Pancreas (tissue), 10 donors: Measurements from ENCODE around the gene DCUN1D5. TPM values are rescaled to one million over a fixed set of nuclear protein-coding genes. Genes with fewer than 3 reads are reported as not detected.

Experiments
- ATAC-seq, 4 donors: fragments of 200-7000 bp; cut with Tn5 transposase; one replicate each; pipeline versions ENCODE4 v1.8.0 to v1.9.1; 2020; ENCODE audit warnings: mild to moderate bottlenecking in 4 of 4, moderate library complexity in 4 of 4
- DNase-seq, 6 donors: peaks; one replicate each; pipeline ENCODE4 v3.0.0-alpha.2; 2020
- FAIRE-seq: peaks from 2 replicates; lab custom pipeline; 2012; peaks lifted over from hg19 to GRCh38; lab: Jason Lieb, UNC
- H3K27ac ChIP-seq, 4 donors: fragments of 200-600 bp; sonication (generic); 1 replicate in 3 of 4; 2 replicates in 1 of 4; pipeline versions ENCODE4 v1.5.0 to v1.8.0; 2020
- H3K27me3 ChIP-seq, 4 donors: fragments of 200-600 bp; one replicate each; pipeline ENCODE4 v1.8.0; 2021
- H3K36me3 ChIP-seq, 3 donors: fragments of 200-600 bp; sonication (generic) in 1 of 3; one replicate each; pipeline versions ENCODE4 v1.5.0 to v1.8.0; 2020 to 2021
- H3K4me1 ChIP-seq, 3 donors: fragments of 200-600 bp; one replicate each; pipeline ENCODE4 v1.8.0; 2021
- H3K4me3 ChIP-seq, 4 donors: fragments of 200-600 bp; sonication (generic) in 2 of 4; one replicate each; pipeline versions ENCODE4 v1.5.0 to v1.8.0; 2020 to 2021
- H3K9me3 ChIP-seq, 4 donors: fragments of 200-600 bp; one replicate each; pipeline ENCODE4 v1.8.0; 2021
- WGBS, 2 donors: extraction: QIAGEN DNeasy Blood & Tissue Kit; methylation state at CpG; one replicate each; pipeline ENCODE4 v1.1.7; 2013; 5-methylcytosine and 5-hydroxymethylcytosine counted together
- intact Hi-C, 3 donors: fragments of 100-400 bp; cut with DNase I; formaldehyde crosslinking; loops; one replicate each; pipeline versions ENCODE4 v1.11.1 to v1.14.2; 2022
- polyA plus RNA-seq, 2 donors: library from polyadenylated mRNA; stranded (reverse); fragments of 200-250 nt; gene quantifications; one replicate each; pipeline ENCODE4 v1.2.3, GENCODE V29; 2013
- total RNA-seq, 6 donors: library from RNA; stranded (reverse); fragmentation: NEBNext Ultra II Directional in 4 of 6; extraction: Animal tissue kit (Norgen Biotek cat#: 25700) in 4 of 6; gene quantifications; one replicate each; pipeline versions ENCODE4 v1.2.1 to v1.2.4, GENCODE V29; 2021 to 2023
- TF ChIP-seq, protein P1 (sequence below), 4 donors: fragments of 200-600 bp; sonication (generic) in 3 of 4; IDR thresholded peaks; one replicate each; pipeline versions ENCODE4 v1.5.0 to v1.8.0; 2021; ENCODE audit warnings: antibody characterized with exemption in 4 of 4
- donor health status: healthy with polysubstance abuse.
- donor health status: DM: no; HTN: no; CAD: no; lungs with moderate emphysema.
- donor health status: DM: no; HTN: no; CAD: no.
- donor health status: control.
- donor health status: control.
- donor health status: Bipolar disorder and iron deficiency.
- donor health status: DM: yes; HTN: yes; CAD: no.
- donor health status: DM: no; HTN: no; CAD: no.
- donor health status: DM: no; HTN: no; CAD: no.
- donor health status: DM: yes; HTN: yes; CAD: no.

Gene DCUN1D5
- total RNA-seq, result 1 to 10 TPM; 6.7 to 9.9 (median 9.4) TPM
- polyA plus RNA-seq, result 1 to 10 TPM; 5.8 to 8.1 TPM

DNA sequence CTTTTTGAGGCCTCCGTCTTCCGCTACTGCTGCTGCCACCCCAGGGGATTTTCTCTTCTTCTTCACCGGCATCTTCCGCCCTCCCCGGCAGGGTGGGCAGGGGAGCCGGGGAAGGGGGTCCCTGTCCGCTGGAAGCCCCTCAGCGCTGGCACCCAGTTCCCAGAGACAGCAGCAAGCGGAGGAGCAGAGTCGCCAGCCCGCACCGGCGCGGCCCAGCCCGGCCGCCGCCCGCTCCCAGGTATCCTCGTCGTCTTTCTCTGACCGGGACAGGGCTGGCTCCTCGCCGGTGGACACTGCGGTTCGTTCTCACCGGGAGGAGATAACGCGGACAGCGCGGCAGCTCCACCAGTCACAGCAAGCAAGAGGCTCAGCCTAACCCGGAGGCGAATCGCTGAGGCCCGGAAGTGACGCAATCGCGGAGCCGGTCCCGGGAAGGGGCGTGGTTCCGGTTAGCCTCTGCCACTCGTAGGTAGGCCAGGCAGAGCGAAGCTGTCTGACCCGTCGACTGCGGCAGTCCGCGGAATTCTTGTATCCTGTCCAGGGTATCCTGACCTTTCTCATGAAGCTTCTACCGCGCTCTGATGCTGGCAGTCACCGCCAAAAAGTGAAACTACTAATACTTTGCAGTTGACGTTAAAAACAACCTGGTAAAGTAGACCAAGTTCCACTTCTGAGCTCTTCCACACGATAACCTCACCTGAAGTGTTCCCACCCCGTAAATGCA, at the start of gene DCUN1D5:
TSS of gene DCUN1D5 (minus strand) at position 360 of the 724 bp plus-strand sequence. CDS start at position 72, 288 bp downstream.
- Histone ChIP-seq H3K36me3 (no peaks in the 10 kb centered on the region), H3K9me3 (no peaks in the 10 kb centered on the region), H3K4me1 (peaks cover 4 to 24% (median 8%) of the 10 kb centered on the region in 3 donors), H3K27ac (peak within 1 kb of the TSS; percentile 47 to 82 (median 74)), H3K27me3 (peaks cover 0 to 3% (median 0%) of the 10 kb centered on the region in 4 donors), H3K4me3 (peak within 1 kb of the TSS; percentile 85 to 93 (median 88))
- intact Hi-C loops, result no loop called here
- ATAC-seq, result peak; percentile 99 to 100 (median 100)
- DNase-seq, result peak; percentile 95 to 98 (median 97)
- FAIRE-seq, result peak; percentile 54
- WGBS, 2 donors, result 0 to 1% methylated on average over 53 to 54 of the region's 54 CpGs
- TF ChIP-seq, protein P1, sequence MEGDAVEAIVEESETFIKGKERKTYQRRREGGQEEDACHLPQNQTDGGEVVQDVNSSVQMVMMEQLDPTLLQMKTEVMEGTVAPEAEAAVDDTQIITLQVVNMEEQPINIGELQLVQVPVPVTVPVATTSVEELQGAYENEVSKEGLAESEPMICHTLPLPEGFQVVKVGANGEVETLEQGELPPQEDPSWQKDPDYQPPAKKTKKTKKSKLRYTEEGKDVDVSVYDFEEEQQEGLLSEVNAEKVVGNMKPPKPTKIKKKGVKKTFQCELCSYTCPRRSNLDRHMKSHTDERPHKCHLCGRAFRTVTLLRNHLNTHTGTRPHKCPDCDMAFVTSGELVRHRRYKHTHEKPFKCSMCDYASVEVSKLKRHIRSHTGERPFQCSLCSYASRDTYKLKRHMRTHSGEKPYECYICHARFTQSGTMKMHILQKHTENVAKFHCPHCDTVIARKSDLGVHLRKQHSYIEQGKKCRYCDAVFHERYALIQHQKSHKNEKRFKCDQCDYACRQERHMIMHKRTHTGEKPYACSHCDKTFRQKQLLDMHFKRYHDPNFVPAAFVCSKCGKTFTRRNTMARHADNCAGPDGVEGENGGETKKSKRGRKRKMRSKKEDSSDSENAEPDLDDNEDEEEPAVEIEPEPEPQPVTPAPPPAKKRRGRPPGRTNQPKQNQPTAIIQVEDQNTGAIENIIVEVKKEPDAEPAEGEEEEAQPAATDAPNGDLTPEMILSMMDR (IDR thresholded peaks at IDR 0.05), result no peak

DNA sequence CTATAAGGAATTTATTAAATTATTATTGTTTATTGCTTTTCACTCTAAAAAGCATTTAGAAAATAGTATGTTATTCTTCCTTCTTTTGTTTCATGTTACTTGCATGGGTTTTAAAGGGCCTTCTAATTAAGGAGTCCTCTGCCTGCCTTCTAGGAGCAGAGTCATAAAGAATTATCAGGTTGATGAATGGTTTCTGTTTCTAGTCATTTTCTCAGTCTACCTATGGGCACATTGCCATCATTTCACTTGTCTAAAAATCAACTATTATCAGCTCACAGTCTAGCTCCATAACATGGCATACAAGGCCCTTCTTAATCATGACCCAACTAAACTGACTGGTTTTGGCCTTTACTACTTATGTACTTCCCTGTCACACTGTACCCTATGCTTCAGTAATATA, 33.5 kb upstream of the DCUN1D5 start:
- Histone ChIP-seq H3K27ac (no peak overlapping the region), H3K27me3 (no peaks in the 10 kb centered on the region), H3K9me3 (no peaks in the 10 kb centered on the region), H3K4me1 (no peaks in the 10 kb centered on the region), H3K36me3 (no peaks in the 10 kb centered on the region), H3K4me3 (no peak overlapping the region)
- TF ChIP-seq, protein P1 (IDR thresholded peaks at IDR 0.05), result no peak
- ATAC-seq, result no peak
- no peak for FAIRE-seq
- intact Hi-C loops, result no loop called here
- no peak for DNase-seq

DNA sequence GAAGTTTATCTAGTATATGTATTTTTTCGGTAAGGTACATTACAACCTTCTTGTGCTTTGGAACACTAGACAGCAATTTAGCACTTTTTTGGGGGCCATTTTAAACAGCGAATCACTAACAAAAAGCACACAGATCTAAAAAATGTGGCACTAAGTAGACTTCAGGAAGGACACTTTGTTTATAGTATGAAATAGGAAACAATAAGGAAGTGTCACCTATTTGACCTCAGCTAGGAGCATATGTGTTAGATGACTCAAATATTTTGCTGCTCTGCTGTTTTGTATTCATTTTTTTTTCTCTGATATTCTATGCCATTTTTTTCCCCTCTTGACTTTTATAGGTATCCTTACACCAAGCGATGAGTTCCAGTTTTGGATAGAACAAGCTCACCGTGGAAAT, 22.9 kb upstream of the DCUN1D5 start:
- 96% methylated on average over 4 of the region's 4 CpGs for WGBS, 2 donors
- FAIRE-seq (no peak), DNase-seq (no peak), ATAC-seq (no peak)
- TF ChIP-seq, protein P1 (IDR thresholded peaks at IDR 0.05), result no peak
- no peaks in the 10 kb centered on the region for H3K36me3 ChIP-seq
- H3K4me3 ChIP-seq, result no peak overlapping the region
- H3K27me3 ChIP-seq, result no peaks in the 10 kb centered on the region
- intact Hi-C loops, result no loop called here
- no peaks in the 10 kb centered on the region for H3K4me1 ChIP-seq
- no peaks in the 10 kb centered on the region for H3K9me3 ChIP-seq
- H3K27ac ChIP-seq, result no peak overlapping the region

DNA sequence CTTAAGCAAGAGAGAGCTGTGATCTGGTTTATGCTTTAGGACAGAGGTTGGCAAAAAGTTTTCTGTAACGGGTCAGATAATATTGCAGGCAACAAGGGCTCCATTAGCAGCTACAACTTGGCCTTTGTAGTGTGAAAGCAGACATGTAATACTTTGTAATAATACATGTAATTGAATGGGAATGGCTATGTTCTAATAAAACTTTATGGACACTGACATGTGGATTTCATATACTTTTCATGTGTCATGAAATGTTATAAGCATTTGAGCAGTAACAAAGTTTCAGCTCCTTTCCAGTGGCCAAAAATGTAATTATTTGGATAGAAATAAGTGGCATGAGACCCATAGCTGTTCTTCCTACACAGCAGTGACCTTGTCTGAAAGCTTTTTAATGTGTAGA, 20.4 kb upstream of the DCUN1D5 start:
- Histone ChIP-seq H3K4me1 (peaks cover 0 to 4% (median 0%) of the 10 kb centered on the region in 3 donors), H3K27me3 (no peaks in the 10 kb centered on the region), H3K9me3 (no peaks in the 10 kb centered on the region), H3K4me3 (no peak overlapping the region), H3K36me3 (no peaks in the 10 kb centered on the region), H3K27ac (no peak overlapping the region)
- 87 to 91% methylated on average over 1 of the region's 1 CpG for WGBS, 2 donors
- no peak for FAIRE-seq
- no peak for DNase-seq
- intact Hi-C loops, result no loop called here
- TF ChIP-seq, protein P1 (IDR thresholded peaks at IDR 0.05), result no peak
- no peak for ATAC-seq

DNA sequence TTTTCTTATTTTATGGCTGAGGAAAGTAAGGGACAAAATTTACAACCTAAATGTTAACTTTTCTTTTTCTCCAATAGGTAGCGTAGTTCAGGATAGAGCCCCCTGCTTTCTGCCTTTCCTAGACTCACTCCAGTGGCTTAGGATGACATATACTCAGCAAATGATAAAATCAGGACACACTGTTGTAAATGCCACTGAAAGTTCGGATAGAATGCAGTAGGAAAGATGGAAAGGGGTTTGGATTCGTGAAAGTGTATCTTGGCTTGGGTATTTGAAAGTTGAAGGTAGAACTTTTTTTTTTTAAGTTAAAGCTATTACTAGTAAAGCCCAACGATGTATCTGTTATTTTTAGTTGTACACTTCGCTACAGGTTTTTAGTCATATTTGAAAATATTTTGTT, 19.4 kb upstream of the DCUN1D5 start:
- Histone ChIP-seq H3K27ac (no peak overlapping the region), H3K27me3 (no peaks in the 10 kb centered on the region), H3K9me3 (no peaks in the 10 kb centered on the region), H3K4me3 (no peak overlapping the region), H3K4me1 (peaks cover 0 to 4% (median 0%) of the 10 kb centered on the region in 3 donors), H3K36me3 (no peaks in the 10 kb centered on the region)
- intact Hi-C loops, result no loop called here
- no peak for DNase-seq
- TF ChIP-seq, protein P1 (IDR thresholded peaks at IDR 0.05), result no peak
- 86 to 92% methylated on average over 5 of the region's 5 CpGs for WGBS, 2 donors
- no peak for FAIRE-seq
- no peak for ATAC-seq
